ENCODE data around the gene MREG. TPM values are rescaled to one million over a fixed set of nuclear protein-coding genes. Genes with fewer than 3 reads are reported as not detected.

MREG gene
- total RNA-seq, 1 experiment from 2014 or later, result 16.9 TPM

DNA sequence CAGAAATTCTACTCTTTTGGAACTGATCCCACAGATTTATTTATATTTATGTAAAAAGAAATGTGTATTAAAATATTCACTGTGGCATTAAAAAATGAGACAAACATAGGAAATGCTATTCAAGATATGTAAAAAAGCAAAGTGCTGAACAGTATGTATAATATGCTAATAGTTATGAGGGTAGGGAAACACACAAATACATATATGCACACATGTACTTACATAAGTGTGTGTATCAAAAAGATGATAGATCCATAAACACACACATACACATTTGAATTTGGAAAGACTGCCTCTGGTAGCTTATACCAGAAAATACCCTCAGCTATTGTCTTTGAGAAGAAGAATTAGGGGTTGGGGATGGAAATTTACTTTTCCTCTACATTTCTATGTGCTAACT, 103.2 kb downstream of the MREG start:
- H3K4me3 ChIP-seq (replicated peaks in 1 of 2; ENCODE audit: low read depth in 1 of 2, low read length in 2 of 2), result no peak overlapping the region
- no peak overlapping the region for H3K4me2 ChIP-seq (ENCODE audit: low read length)
- no peak overlapping the region for H2AFZ ChIP-seq (ENCODE audit: low read depth, low read length, poor library complexity, severe bottlenecking)
- no peaks in the 10 kb centered on the region for H3K79me2 ChIP-seq (ENCODE audit: insufficient read depth, low read length)
- no peaks in the 10 kb centered on the region for H3K27me3 ChIP-seq (ENCODE audit: insufficient read depth, low read length)
- H3K9me2 ChIP-seq (ENCODE audit: insufficient read depth), result no peaks in the 10 kb centered on the region
- no peak overlapping the region for H3K9ac ChIP-seq (ENCODE audit: low read length)
- no peaks in the 10 kb centered on the region for H3K4me1 ChIP-seq (ENCODE audit: control insufficient read depth in 1 of 2, insufficient read depth in 2 of 2, low read length in 2 of 2)
- DNase-seq (ENCODE audit: low read depth, low spot score) (no peak), ATAC-seq (no peak)
- ChIA-PET RAD21 (ENCODE audit: low non-redundant PET in 1 of 2, low total read pairs in 2 of 2, uncharacterized antibody in 2 of 2, unreplicated experiment in 2 of 2) (no interaction called here), POLR2A (no interaction called here), CTCF (interaction anchor here (1.6 kb wide), 1 partner anchor 11 kb away, joined by 3 read pairs; no protein-coding TSS in a partner anchor)
- no peaks in the 10 kb centered on the region for H4K20me1 ChIP-seq (ENCODE audit: insufficient read depth)
- intact Hi-C loops (cut with micrococcal nuclease), result loop anchor here (10.0 kb wide), 1 partner anchor 455 kb away; no protein-coding TSS in a partner anchor
- no peaks in the 10 kb centered on the region for H3K36me3 ChIP-seq (ENCODE audit: control insufficient read depth in 1 of 2, insufficient read depth in 2 of 2, low read length in 2 of 2)
- no peaks in the 10 kb centered on the region for H3K9me3 ChIP-seq (ENCODE audit: control insufficient read depth in 1 of 2, insufficient read depth in 1 of 2, low read depth in 1 of 2, low read length in 2 of 2)
- H3K27ac ChIP-seq (ENCODE audit: low read depth, low read length), result no peak overlapping the region
- TF ChIP-seq YY1 (IDR thresholded peaks at IDR 0.05; ENCODE audit: extremely low read depth, insufficient replicate concordance, low read depth, low read length) (no peak), JUND (IDR thresholded peaks at IDR 0.05) (no peak), EZH2phosphoT487 (IDR thresholded peaks at IDR 0.05; ENCODE audit: borderline replicate concordance) (no peak), CBX3 (IDR thresholded peaks at IDR 0.05; ENCODE audit: low read depth) (no peak), EZH2 (IDR thresholded peaks at IDR 0.05) (no peak), ELF1 (IDR thresholded peaks at IDR 0.05; ENCODE audit: borderline replicate concordance, low read depth) (no peak), ZNF274 (IDR thresholded peaks at IDR 0.05; ENCODE audit: low read depth, low read length) (no peak), SP1 (IDR thresholded peaks at IDR 0.05; ENCODE audit: low read depth) (no peak), SRF (IDR thresholded peaks at IDR 0.05; ENCODE audit: low read depth) (no peak)
- TF ChIP-seq, protein P1, sequence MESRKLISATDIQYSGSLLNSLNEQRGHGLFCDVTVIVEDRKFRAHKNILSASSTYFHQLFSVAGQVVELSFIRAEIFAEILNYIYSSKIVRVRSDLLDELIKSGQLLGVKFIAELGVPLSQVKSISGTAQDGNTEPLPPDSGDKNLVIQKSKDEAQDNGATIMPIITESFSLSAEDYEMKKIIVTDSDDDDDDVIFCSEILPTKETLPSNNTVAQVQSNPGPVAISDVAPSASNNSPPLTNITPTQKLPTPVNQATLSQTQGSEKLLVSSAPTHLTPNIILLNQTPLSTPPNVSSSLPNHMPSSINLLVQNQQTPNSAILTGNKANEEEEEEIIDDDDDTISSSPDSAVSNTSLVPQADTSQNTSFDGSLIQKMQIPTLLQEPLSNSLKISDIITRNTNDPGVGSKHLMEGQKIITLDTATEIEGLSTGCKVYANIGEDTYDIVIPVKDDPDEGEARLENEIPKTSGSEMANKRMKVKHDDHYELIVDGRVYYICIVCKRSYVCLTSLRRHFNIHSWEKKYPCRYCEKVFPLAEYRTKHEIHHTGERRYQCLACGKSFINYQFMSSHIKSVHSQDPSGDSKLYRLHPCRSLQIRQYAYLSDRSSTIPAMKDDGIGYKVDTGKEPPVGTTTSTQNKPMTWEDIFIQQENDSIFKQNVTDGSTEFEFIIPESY (IDR thresholded peaks at IDR 0.05; ENCODE audit: extremely low read depth, insufficient replicate concordance, low read length), result no peak
- TF ChIP-seq, protein P2, sequence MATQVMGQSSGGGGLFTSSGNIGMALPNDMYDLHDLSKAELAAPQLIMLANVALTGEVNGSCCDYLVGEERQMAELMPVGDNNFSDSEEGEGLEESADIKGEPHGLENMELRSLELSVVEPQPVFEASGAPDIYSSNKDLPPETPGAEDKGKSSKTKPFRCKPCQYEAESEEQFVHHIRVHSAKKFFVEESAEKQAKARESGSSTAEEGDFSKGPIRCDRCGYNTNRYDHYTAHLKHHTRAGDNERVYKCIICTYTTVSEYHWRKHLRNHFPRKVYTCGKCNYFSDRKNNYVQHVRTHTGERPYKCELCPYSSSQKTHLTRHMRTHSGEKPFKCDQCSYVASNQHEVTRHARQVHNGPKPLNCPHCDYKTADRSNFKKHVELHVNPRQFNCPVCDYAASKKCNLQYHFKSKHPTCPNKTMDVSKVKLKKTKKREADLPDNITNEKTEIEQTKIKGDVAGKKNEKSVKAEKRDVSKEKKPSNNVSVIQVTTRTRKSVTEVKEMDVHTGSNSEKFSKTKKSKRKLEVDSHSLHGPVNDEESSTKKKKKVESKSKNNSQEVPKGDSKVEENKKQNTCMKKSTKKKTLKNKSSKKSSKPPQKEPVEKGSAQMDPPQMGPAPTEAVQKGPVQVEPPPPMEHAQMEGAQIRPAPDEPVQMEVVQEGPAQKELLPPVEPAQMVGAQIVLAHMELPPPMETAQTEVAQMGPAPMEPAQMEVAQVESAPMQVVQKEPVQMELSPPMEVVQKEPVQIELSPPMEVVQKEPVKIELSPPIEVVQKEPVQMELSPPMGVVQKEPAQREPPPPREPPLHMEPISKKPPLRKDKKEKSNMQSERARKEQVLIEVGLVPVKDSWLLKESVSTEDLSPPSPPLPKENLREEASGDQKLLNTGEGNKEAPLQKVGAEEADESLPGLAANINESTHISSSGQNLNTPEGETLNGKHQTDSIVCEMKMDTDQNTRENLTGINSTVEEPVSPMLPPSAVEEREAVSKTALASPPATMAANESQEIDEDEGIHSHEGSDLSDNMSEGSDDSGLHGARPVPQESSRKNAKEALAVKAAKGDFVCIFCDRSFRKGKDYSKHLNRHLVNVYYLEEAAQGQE (IDR thresholded peaks at IDR 0.05; ENCODE audit: low read depth), result no peak
- TF ChIP-seq, protein P3, sequence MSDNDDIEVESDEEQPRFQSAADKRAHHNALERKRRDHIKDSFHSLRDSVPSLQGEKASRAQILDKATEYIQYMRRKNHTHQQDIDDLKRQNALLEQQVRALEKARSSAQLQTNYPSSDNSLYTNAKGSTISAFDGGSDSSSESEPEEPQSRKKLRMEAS (IDR thresholded peaks at IDR 0.05), result no peak
- no TSS peak for BruUV-seq (replicated peaks)

Measured in HCT116 (cell line).